GM21576 (cell line): ENCODE data around the gene CCR9.

ENCODE experiments used
- ATAC-seq: cut with Tn5 transposase; IDR thresholded peaks from one replicate; pipeline ENCODE4 v1.9.1; 2021; ENCODE audit warnings: mild to moderate bottlenecking, moderate library complexity; ENCODE audit not compliant: unreplicated experiment

The CCR9 gene

GRCh38 chr3:45907769-45908705 lies 21.7 kb downstream of the CCR9 start:
- ATAC-seq = no peak

GRCh38 chr3:45908761-45909160 lies 22.4 kb downstream of the CCR9 start:
- no peak for ATAC-seq

GRCh38 chr3:45909542-45909941 lies 23.2 kb downstream of the CCR9 start:
- no peak for ATAC-seq

DNA sequence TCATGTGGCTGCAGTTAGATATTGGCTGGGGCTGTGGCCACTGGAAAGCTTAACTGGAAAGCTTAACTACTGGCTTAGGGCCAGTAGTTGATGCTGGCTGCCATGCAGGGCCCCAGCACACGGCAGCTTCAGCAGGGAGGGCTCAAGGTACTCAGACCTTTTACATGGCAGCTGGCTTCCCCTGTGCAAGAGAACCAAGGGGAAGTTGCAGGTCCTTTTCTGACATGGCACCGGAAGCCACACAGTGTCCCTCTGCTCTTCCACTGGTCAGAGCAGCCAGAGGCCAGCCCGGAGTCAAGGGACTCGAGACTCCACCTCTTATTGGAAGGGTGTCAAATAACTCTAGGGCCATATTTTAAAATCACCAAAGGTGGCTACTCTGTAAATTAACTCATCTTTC lies 24.5 kb downstream of the CCR9 start:
- ATAC-seq = no peak

DNA sequence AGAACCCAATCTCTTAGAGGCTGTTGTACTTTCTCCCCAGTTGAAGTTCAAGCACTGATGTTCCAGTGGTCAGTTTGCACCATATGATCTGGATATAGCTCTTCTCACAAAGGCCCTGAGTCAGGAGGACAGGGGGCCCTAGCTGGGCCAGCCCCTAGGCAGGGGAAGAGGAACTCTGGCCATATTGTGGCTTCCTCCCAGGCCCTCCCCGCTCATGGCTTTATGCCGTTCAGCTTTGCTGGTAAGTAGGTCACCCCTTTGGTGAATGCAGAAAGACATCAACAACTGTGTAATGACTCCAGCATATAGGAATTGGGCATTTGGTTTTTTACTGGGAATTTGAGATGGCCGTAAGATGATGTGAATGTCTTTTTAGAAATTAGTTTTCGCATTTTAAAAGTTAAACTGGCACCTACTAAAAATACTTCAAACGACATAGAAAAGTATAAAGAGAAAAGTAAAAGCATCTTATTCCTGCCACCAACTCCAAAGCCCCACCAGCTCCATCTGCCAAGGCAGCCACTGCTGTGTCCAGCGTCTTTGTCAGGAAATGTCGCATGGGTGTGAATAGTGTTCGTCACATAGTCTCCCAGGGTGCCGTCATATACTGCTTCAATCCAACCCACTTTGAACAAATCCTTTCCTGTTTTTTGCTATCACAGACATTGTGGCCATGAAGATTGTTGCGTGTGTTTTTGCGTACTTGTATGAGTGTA lies 25.3 kb downstream of the CCR9 start:
- no peak for ATAC-seq

DNA sequence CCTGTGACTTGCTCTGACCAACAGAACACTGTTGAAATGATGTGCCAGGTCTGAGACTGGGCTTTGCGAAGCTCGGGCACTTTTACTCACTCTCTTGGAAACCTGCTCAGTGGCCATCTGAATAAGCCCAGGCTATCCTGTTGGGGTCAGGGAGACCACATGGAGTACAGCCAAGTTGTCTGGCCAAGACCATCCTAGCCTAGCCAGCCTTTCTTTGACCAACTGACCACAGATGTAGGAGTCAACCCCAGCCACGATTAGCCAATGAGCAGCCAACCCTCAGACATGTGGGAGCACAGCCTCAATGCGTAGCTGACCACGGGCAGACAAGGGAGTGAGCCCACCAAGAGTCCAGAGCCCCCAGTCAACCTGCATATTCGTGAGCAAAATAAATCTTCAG lies 26.1 kb downstream of the CCR9 start:
- no peak for ATAC-seq

DNA sequence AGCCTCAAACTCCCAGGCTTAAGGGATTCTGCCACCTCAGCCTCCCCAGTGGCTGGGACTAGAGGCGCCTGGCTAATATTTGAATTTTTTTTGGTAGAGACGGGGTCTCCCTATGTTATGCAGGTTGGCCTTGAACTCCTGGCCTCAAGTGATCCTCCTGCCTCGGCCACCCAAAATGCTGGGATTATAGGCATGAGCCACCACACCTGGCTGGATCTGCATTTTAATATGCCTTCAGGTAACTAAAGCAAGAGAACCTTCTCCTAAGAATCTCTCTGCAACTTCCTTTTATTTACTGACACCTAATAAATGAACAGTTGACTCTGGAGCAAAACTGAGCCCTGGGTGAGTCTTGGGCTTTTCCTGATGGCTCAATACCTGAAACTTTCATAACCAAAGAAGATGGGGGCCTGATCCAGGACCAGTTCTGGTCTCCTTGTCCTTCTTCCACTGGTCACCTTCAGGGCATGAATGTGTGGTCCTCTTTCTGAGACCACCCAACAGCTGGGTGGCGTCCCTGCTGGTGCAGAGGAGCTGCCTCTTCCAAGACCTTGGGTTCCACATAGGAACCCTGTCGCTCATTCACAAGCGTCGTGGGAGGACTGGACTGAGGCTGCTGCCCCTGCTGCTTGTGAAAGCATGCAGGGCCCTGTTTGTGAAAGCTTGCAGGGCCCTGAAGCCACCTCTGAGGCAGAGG lies 28.2 kb downstream of the CCR9 start:
- no peak for ATAC-seq

DNA sequence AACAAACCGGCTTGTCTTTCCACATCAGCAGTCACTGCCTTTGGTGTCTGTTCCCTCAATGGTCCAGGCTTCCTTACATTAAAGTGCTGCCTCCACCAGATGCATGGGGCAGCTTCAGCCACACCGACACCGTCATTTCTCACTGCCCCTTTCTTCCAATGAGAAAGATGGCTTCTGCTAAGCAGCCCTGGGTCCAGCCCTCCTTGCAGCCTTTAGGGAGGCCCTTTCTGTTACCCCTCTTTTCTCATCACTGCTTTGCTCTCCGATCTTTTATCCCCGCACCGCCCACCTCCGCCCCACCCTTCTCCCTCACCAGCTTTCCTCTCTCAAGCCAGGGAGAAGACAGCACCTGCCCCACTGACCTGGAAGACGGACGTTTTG lies 28.7 kb downstream of the CCR9 start:
- ATAC-seq = no peak

DNA sequence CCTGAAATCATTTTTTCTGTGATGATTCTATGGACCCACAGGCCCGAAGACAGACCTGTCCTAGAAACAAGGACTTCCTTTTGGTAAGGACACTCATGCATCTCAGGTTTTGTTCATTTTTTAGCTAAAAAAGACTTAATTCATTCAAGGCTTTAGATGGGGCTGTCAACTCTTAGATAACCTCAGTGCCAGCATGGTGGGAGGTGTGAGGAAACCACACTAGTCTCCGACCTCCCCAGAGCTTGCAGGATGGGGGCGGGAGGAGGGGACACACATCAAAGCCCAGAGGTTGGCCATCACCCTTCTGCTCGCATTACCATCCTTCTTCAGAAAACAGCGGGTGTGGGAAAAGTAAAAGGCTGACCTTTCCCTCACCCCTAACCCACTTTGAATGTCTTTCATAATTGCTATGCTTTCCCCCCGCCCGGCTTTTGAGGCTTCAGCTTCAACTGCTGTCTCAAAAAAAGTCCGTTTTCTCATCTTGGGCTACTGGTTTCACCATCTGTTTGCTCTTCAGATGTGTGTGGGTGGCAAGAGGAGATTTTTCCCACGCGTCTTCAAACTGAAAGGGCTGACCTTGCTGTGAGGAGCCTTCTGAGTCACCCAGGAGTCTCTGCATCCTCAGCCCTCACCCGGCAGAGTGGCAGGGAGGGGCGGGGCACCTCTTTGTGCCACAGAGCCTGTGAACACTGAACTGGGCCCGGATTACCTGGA lies 29.3 kb downstream of the CCR9 start:
- peak; percentile 89 for ATAC-seq

- no peak for ATAC-seq
Observed at GRCh38 chr3:45917146-45917898, 31.0 kb downstream of the CCR9 start.

DNA sequence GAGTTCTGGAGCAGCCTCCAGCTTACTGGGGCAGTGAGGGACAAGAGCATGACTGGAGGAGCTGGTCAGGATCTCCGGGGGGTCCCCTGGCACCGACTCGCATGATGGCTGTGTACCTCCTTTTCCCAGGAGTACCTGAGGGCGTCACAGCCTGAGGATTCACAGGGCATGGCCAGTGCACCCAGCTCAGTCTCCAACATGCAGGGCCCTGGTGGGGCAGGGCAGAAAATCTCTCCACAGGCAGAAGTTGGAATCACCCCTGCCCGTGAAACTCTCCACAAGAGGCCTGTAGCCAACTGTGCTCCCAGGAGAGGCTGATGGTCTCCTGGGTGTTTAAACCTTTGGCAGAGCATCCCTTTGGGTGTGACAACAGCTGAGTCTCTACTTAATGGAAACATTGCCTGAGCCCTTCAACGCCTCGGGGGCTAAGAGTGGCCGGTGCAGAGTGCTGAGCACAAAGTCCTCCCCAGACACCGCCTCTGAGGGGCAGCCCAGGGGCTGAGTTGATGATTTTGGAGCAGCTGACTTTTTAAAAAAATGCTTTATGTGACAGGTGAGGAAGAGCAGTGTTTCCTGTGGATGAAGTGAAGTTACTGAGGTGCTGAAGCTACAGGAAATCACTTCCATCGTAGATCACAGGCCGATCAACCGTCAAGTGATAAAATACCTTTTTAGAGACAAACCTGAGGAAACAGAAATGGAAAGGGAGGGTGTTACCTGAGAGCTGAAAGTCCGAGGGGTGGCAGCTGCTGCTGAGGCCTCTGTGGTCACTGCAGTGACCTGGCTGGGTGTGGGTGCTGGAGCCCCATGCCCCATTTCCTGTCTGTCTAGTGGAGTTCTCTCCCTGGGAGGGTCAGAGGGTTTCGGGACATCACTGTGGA lies 35.1 kb downstream of the CCR9 start:
- no peak for ATAC-seq

GRCh38 chr3:45922039-45922326 lies 35.6 kb downstream of the CCR9 start:
- no peak for ATAC-seq

- no peak for ATAC-seq
Observed at GRCh38 chr3:45922950-45923590, 36.7 kb downstream of the CCR9 start.

- ATAC-seq = no peak
Observed at GRCh38 chr3:45923755-45924154, 37.4 kb downstream of the CCR9 start.

DNA sequence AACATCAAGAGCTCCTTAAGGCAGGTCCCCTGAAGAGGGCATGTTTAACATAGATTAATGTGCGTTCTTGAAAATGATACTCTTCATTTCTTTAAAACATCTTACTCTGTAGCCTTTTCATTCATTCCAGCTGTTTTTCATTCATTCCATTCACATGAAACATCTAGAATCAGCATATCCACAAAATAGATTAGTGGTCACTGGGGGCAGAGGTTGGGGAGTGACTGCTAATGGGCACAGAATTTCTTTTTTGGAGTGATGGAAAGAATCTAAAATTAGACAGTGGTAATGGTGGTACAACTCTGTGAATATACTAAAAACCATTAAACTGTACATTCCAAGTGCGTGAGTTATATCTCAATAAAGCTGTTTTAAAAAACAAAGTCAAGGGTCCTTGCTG lies 41.5 kb downstream of the CCR9 start:
- ATAC-seq = no peak

GRCh38 chr3:45929042-45929679 lies 42.8 kb downstream of the CCR9 start:
- no peak for ATAC-seq

DNA sequence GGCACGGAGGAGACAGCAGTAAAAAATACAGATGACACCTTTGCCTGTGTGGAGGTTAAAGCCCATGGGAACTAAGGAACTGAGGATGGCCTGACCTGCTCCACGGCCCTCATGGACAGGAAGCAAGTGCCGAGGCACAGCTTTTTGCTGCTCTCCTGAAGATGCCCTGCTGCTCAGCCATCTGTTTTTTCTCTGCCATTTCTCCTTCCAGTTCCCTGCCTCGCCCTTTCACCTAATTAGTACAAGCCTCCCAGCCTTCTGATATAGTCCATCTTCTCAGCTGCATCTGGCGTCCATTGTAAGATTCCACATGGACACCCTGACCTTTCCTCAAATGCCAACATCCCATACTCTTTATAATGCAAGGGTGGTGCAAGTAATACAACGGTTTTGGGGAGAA lies 45.2 kb downstream of the CCR9 start:
- ATAC-seq = no peak

GRCh38 chr3:45932112-45932511 lies 45.8 kb downstream of the CCR9 start:
- ATAC-seq = no peak

- ATAC-seq = no peak
Observed at GRCh38 chr3:45933591-45933990, 47.2 kb downstream of the CCR9 start.
